K562 (cell line): Measurements from ENCODE around the gene WDR93. TPM values are rescaled to one million over a fixed set of nuclear protein-coding genes. Genes with fewer than 3 reads are reported as not detected.

Experiments
- BRD9 ChIP-seq: fragments of 450-650 bp; IDR thresholded peaks from 2 replicates; pipeline ENCODE4 v1.6.1; 2018; ENCODE audit warnings: low read depth; ENCODE audit not compliant: partially characterized antibody
- CHD4 ChIP-seq: fragments of 200-600 bp; sonication (generic); IDR thresholded peaks from 3 replicates; pipeline ENCODE4 v1.6.1; 2012; ENCODE audit warnings: low read depth, mild to moderate bottlenecking, mixed read lengths, low read length, inconsistent platforms; ENCODE audit not compliant: insufficient read depth, insufficient replicate concordance, poor library complexity, severe bottlenecking
- FOXP1 ChIP-seq: sonication (generic); formaldehyde crosslinking; IDR thresholded peaks from 2 replicates; pipeline ENCODE4 v1.8.0; 2022; ENCODE audit warnings: mild to moderate bottlenecking, missing genetic modification reagents
- GATAD2B ChIP-seq: fragments of 450-650 bp; IDR thresholded peaks from 2 replicates; pipeline ENCODE4 v1.6.1; 2017; ENCODE audit warnings: mild to moderate bottlenecking, borderline replicate concordance
- IFI16 ChIP-seq: fragments of 250-450 bp; sonication (Bioruptor Pico); IDR thresholded peaks from 2 replicates; pipeline ENCODE4 v2.1.2; 2022; ENCODE audit warnings: mild to moderate bottlenecking, inconsistent platforms
- MTA3 ChIP-seq: fragments of 450-650 bp; formaldehyde crosslinking; IDR thresholded peaks from 2 replicates; pipeline ENCODE4 v1.6.1; 2017; ENCODE audit warnings: mild to moderate bottlenecking, borderline replicate concordance
- NEUROD1 ChIP-seq: fragments of 150-350 bp; IDR thresholded peaks from 2 replicates; pipeline ENCODE4 v1.6.1; 2014; ENCODE audit warnings: borderline replicate concordance, low read length, low read depth; ENCODE audit not compliant: partially characterized antibody
- NUFIP1 ChIP-seq: fragments of 450-650 bp; IDR thresholded peaks from 2 replicates; pipeline ENCODE4 v1.6.1; 2018; ENCODE audit not compliant: partially characterized antibody
- PHB ChIP-seq: fragments of 250-450 bp; sonication (Bioruptor Pico); IDR thresholded peaks from 2 replicates; pipeline ENCODE4 v1.5.0; 2021
- SMARCA4 ChIP-seq: fragments of 450-650 bp; IDR thresholded peaks from 2 replicates; pipeline ENCODE4 v1.6.1; 2016
- SOX6 ChIP-seq: fragments of 450-650 bp; IDR thresholded peaks from 2 replicates; pipeline ENCODE4 v1.6.1; 2014; ENCODE audit warnings: mild to moderate bottlenecking
- ZKSCAN1 ChIP-seq: fragments of 150-350 bp; IDR thresholded peaks from 2 replicates; pipeline ENCODE4 v1.6.1; 2016; ENCODE audit warnings: low read depth, low read length
- ZNF212 ChIP-seq: fragments of 450-650 bp; formaldehyde crosslinking; IDR thresholded peaks from 2 replicates; pipeline ENCODE4 v1.4.0; 2020; ENCODE audit warnings: mild to moderate bottlenecking
- polyA plus RNA-seq, 8 experiments: library from polyadenylated mRNA; depleted of rRNA in 4 of 8; stranded (reverse) in 5 of 8; unstranded in 3 of 8; fragments of >200 nt; fragmentation: Nextera tagmentation in 2 of 8; fragmentation: Illumina TruSeq in 1 of 8; extraction: Ambion mirVana in 2 of 8; extraction: Trizol in 1 of 8; gene quantifications; 2 replicates each; pipeline versions ENCODE4 v1.2.1 to v1.2.3, GENCODE V29; 2011 to 2014; ENCODE audit warnings: inconsistent platforms in 1 of 8, missing spikeins in 1 of 8
- total RNA-seq, 7 experiments: library from RNA; depleted of rRNA in 6 of 7; stranded (reverse); fragments of >200 nt in 6 of 7; fragmentation: Illumina TruSeq in 2 of 7; extraction: Trizol in 2 of 7; gene quantifications; 2 replicates each; pipeline versions ENCODE4 v1.2.1 to v1.2.3, GENCODE V29; 2011 to 2021; ENCODE audit warnings: low replicate concordance in 1 of 7
- TF ChIP-seq, protein P1 (sequence below): fragments of 250-450 bp; sonication (Bioruptor Pico); IDR thresholded peaks from 2 replicates; pipeline ENCODE4 v1.5.0; 2020; ENCODE audit warnings: mild to moderate bottlenecking
- TF ChIP-seq, protein P2 (sequence below): fragments of 450-650 bp; formaldehyde crosslinking; IDR thresholded peaks from 2 replicates; pipeline ENCODE4 v1.4.0; 2022; ENCODE audit warnings: mild to moderate bottlenecking, moderate library complexity
- TF ChIP-seq, protein P3 (sequence below), 2 experiments: fragments of 200-800 bp in 1 of 2; sonication (Bioruptor generic) in 1 of 2; sonication (generic) in 1 of 2; formaldehyde crosslinking in 1 of 2; IDR thresholded peaks in 1 of 2; conservative IDR thresholded peaks in 1 of 2; 2 replicates each; pipeline versions ENCODE4 v1.5.0 to v1.6.1; 2016 to 2020; ENCODE audit warnings: missing compliant biosample characterization in 1 of 2, missing genetic modification characterization in 1 of 2, missing genetic modification reagents in 1 of 2
- TF ChIP-seq, protein P4 (sequence below): fragments of 450-650 bp; IDR thresholded peaks from 2 replicates; pipeline ENCODE4 v1.6.1; 2017; ENCODE audit warnings: mild to moderate bottlenecking, moderate library complexity
- TF ChIP-seq, protein P5 (sequence below): fragments of 250-450 bp; sonication (Bioruptor Pico); IDR thresholded peaks from 2 replicates; pipeline ENCODE4 v1.5.0; 2021

The WDR93 gene
- total and polyA plus RNA-seq, 9 of the 15 experiments (the other 6 are each of a cell fraction or from before 2014, with no cell fraction given), result not detected

DNA sequence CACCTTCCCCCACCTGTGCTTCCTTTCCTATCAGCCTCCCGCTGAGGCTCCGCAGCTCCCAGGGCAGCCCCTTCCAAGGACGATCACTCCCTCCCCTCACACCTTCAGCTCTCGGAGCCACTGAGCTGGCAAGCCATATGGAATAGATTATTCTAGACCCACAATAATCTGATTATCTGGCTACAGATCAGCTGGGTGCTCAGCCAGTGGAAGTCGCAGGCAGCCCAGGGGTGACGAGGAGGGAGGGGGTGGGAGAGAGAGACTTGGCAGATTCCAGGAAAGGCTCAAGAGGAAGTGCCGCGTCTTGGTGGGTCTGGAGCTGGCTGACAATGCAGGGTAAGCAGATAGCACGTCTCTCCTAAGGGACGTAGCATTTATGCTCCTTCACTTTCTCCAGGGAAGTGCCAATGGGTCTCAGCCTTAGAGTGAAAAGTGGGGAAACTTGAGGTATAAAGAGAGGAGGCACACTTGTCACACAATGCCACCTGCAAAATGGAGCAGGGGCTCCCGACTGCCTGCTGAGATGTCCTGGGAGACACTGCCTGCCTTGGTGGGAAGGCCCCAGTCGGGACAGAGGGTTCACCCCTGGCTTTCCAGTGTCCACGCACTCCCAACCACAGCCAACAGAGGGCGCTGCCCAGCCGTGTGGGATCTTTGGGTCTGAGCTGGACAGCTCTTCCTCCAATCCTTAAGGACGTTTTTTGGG, 69.8 kb downstream of the WDR93 start (continued):
- TF ChIP-seq, protein P1, sequence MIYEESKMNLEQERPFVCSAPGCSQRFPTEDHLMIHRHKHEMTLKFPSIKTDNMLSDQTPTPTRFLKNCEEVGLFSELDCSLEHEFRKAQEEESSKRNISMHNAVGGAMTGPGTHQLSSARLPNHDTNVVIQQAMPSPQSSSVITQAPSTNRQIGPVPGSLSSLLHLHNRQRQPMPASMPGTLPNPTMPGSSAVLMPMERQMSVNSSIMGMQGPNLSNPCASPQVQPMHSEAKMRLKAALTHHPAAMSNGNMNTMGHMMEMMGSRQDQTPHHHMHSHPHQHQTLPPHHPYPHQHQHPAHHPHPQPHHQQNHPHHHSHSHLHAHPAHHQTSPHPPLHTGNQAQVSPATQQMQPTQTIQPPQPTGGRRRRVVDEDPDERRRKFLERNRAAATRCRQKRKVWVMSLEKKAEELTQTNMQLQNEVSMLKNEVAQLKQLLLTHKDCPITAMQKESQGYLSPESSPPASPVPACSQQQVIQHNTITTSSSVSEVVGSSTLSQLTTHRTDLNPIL, result no peak
- peak; percentile 33 for TF ChIP-seq BRD9
- TF ChIP-seq NUFIP1, result no peak
- no peak for TF ChIP-seq GATAD2B
- no peak for TF ChIP-seq ZKSCAN1
- peak; percentile 81; the same call in 1 of the 2 replicates for TF ChIP-seq MTA3
- no peak for TF ChIP-seq CHD4
- TF ChIP-seq SMARCA4, result no peak
- no peak for TF ChIP-seq IFI16 (CRISPR knock-in tag)
- TF ChIP-seq, protein P2, sequence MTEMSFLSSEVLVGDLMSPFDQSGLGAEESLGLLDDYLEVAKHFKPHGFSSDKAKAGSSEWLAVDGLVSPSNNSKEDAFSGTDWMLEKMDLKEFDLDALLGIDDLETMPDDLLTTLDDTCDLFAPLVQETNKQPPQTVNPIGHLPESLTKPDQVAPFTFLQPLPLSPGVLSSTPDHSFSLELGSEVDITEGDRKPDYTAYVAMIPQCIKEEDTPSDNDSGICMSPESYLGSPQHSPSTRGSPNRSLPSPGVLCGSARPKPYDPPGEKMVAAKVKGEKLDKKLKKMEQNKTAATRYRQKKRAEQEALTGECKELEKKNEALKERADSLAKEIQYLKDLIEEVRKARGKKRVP (CRISPR knock-in tag), result no peak
- 0 out of 2 replicates have a peak, but pooled peaks have one; percentile 37 for TF ChIP-seq FOXP1
- 0 out of 2 replicates have a peak, but pooled peaks have one; percentile 48 for TF ChIP-seq SOX6
- TF ChIP-seq, protein P3, sequence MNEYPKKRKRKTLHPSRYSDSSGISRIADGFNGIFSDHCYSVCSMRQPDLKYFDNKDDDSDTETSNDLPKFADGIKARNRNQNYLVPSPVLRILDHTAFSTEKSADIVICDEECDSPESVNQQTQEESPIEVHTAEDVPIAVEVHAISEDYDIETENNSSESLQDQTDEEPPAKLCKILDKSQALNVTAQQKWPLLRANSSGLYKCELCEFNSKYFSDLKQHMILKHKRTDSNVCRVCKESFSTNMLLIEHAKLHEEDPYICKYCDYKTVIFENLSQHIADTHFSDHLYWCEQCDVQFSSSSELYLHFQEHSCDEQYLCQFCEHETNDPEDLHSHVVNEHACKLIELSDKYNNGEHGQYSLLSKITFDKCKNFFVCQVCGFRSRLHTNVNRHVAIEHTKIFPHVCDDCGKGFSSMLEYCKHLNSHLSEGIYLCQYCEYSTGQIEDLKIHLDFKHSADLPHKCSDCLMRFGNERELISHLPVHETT (CRISPR knock-in tag; conservative IDR thresholded peaks at IDR 0.05 in 1 of 2, IDR thresholded peaks at IDR 0.05 in 1 of 2), result no peak
- no peak for TF ChIP-seq ZNF212 (CRISPR knock-in tag)
- TF ChIP-seq NEUROD1, result peak; percentile 10
- TF ChIP-seq, protein P4, sequence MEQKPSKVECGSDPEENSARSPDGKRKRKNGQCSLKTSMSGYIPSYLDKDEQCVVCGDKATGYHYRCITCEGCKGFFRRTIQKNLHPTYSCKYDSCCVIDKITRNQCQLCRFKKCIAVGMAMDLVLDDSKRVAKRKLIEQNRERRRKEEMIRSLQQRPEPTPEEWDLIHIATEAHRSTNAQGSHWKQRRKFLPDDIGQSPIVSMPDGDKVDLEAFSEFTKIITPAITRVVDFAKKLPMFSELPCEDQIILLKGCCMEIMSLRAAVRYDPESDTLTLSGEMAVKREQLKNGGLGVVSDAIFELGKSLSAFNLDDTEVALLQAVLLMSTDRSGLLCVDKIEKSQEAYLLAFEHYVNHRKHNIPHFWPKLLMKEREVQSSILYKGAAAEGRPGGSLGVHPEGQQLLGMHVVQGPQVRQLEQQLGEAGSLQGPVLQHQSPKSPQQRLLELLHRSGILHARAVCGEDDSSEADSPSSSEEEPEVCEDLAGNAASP, result no peak
- TF ChIP-seq PHB (CRISPR knock-in tag), result no peak
- TF ChIP-seq, protein P5, sequence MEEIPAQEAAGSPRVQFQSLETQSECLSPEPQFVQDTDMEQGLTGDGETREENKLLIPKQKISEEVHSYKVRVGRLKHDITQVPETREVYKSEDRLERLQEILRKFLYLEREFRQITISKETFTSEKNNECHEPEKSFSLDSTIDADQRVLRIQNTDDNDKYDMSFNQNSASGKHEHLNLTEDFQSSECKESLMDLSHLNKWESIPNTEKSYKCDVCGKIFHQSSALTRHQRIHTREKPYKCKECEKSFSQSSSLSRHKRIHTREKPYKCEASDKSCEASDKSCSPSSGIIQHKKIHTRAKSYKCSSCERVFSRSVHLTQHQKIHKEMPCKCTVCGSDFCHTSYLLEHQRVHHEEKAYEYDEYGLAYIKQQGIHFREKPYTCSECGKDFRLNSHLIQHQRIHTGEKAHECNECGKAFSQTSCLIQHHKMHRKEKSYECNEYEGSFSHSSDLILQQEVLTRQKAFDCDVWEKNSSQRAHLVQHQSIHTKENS, result no peak
